H1 (cell line): ENCODE data around the gene ARRDC1. TPM values are rescaled to one million over a fixed set of nuclear protein-coding genes. Genes with fewer than 3 reads are reported as not detected.

Experiments
- CTCF ChIA-PET: fragments of 300-600 bp; sonication (Branson Sonifier 250); formaldehyde crosslinking; loops from one replicate; lab custom pipeline; 2021; ENCODE audit not compliant: partially characterized antibody; lab: Charles Lee
- POLR2A ChIA-PET: fragments of 300-600 bp; sonication (Branson Sonifier 250); formaldehyde crosslinking; loops from one replicate; lab custom pipeline; 2021; ENCODE audit warnings: inconsistent platforms; ENCODE audit not compliant: partially characterized antibody; lab: Charles Lee
- DNase-seq, 2 experiments: peaks; one replicate each; pipeline versions ENCODE4 v3.0.0 to v3.0.0-alpha.2; 2010 to 2022; ENCODE audit warnings: low spot score in 2 of 2, low read depth in 1 of 2, mixed read lengths in 1 of 2
- FAIRE-seq: peaks from 2 replicates; lab custom pipeline; 2011; peaks lifted over from hg19 to GRCh38; lab: Jason Lieb, UNC
- H2AFZ ChIP-seq: 2 replicates; pipeline ENCODE4 v1.8.1; 2012; ENCODE audit warnings: low read length, inconsistent platforms
- H2AK5ac ChIP-seq: 2 replicates; pipeline ENCODE4 v1.6.1; 2013; ENCODE audit warnings: low read depth, low read length
- H2BK120ac ChIP-seq: replicated peaks from 2 replicates; pipeline ENCODE3; 2013; ENCODE audit warnings: low read depth, low read length, inconsistent platforms
- H2BK12ac ChIP-seq: 2 replicates; pipeline ENCODE4 v1.6.1; 2013; ENCODE audit warnings: low read depth, low read length
- H2BK15ac ChIP-seq: 2 replicates; pipeline ENCODE4 v1.6.1; 2013; ENCODE audit warnings: low read length
- H2BK20ac ChIP-seq: 2 replicates; pipeline ENCODE4 v1.6.1; 2013; ENCODE audit warnings: low read length
- H2BK5ac ChIP-seq: 2 replicates; pipeline ENCODE4 v1.6.1; 2013; ENCODE audit warnings: low read depth, low read length
- H3K14ac ChIP-seq: 2 replicates; pipeline ENCODE4 v1.6.1; 2013; ENCODE audit warnings: inconsistent platforms; ENCODE audit not compliant: insufficient read length
- H3K18ac ChIP-seq: 2 replicates; pipeline ENCODE4 v1.6.1; 2013; ENCODE audit warnings: low read length; ENCODE audit errors: extremely low read depth
- H3K23ac ChIP-seq: 2 replicates; pipeline ENCODE4 v1.6.1; 2013; ENCODE audit warnings: inconsistent platforms; ENCODE audit not compliant: insufficient read length
- H3K23me2 ChIP-seq: 2 replicates; pipeline ENCODE4 v1.6.1; 2013; ENCODE audit warnings: low read depth, low read length
- H3K27ac ChIP-seq: 2 replicates; pipeline ENCODE4 v1.6.1; 2011; ENCODE audit warnings: low read depth, low read length, inconsistent platforms
- H3K27me3 ChIP-seq, 4 experiments: replicated peaks in 1 of 4; 1 replicate in 1 of 4; 2 replicates in 3 of 4; pipeline versions ENCODE4 v1.6.1 to v1.8.1; 2011 to 2013; ENCODE audit warnings: low read length in 3 of 4, mild to moderate bottlenecking in 3 of 4, inconsistent platforms in 2 of 4, mixed read lengths in 2 of 4, moderate library complexity in 1 of 4; ENCODE audit not compliant: control insufficient read depth in 3 of 4, insufficient read depth in 3 of 4; ENCODE audit errors: extremely low read depth in 1 of 4
- H3K36me3 ChIP-seq, 4 experiments: 2 replicates each; pipeline versions ENCODE4 v1.6.1 to v1.8.1; 2011 to 2013; ENCODE audit warnings: mild to moderate bottlenecking in 4 of 4, low read length in 3 of 4, moderate library complexity in 2 of 4, control low read depth in 1 of 4, inconsistent platforms in 1 of 4; ENCODE audit not compliant: insufficient read depth in 4 of 4, control insufficient read depth in 2 of 4
- H3K4ac ChIP-seq: replicated peaks from 2 replicates; pipeline ENCODE3; 2013; ENCODE audit warnings: low read length, low read depth, mixed read lengths, inconsistent platforms; ENCODE audit not compliant: insufficient read length
- H3K4me1 ChIP-seq, 4 experiments: replicated peaks in 1 of 4; 1 replicate in 1 of 4; 2 replicates in 3 of 4; pipeline versions ENCODE4 v1.6.1 to v1.8.1; 2011 to 2013; ENCODE audit warnings: low read length in 3 of 4, inconsistent platforms in 2 of 4, mixed read lengths in 1 of 4; ENCODE audit not compliant: insufficient read depth in 4 of 4, control insufficient read depth in 3 of 4
- H3K4me2 ChIP-seq, 2 experiments: 2 replicates each; pipeline versions ENCODE4 v1.6.1 to v1.8.1; 2011 to 2013; ENCODE audit warnings: low read depth in 2 of 2, low read length in 2 of 2, control low read depth in 1 of 2, inconsistent platforms in 1 of 2, mild to moderate bottlenecking in 1 of 2; ENCODE audit not compliant: insufficient read depth in 1 of 2
- H3K4me3 ChIP-seq, 4 experiments: fragments of 200-600, 300-600 bp in 1 of 4; sonication (generic), shearing (Covaris generic), sonication (Bioruptor Twin) in 1 of 4; 2 replicates each; pipeline versions ENCODE4 v1.5.1 to v1.8.1; 2011 to 2016; ENCODE audit warnings: low read length in 4 of 4, low read depth in 3 of 4, control low read depth in 2 of 4, inconsistent platforms in 2 of 4, mild to moderate bottlenecking in 2 of 4, mixed read lengths in 1 of 4, moderate library complexity in 1 of 4; ENCODE audit not compliant: insufficient read depth in 2 of 4; ENCODE audit errors: extremely low read depth in 1 of 4
- H3K56ac ChIP-seq: replicated peaks from 2 replicates; pipeline ENCODE3; 2013; ENCODE audit warnings: low read depth, mild to moderate bottlenecking, mixed read lengths, low read length, inconsistent platforms; ENCODE audit not compliant: insufficient read length
- H3K79me1 ChIP-seq: 2 replicates; pipeline ENCODE4 v1.6.1; 2013; ENCODE audit warnings: low read depth, low read length, control low read depth
- H3K79me2 ChIP-seq, 2 experiments: 2 replicates each; pipeline versions ENCODE4 v1.6.1 to v1.8.1; 2012 to 2013; ENCODE audit warnings: low read length in 2 of 2, mild to moderate bottlenecking in 2 of 2, inconsistent platforms in 1 of 2; ENCODE audit not compliant: insufficient read depth in 2 of 2, control insufficient read depth in 1 of 2
- H3K9ac ChIP-seq, 4 experiments: replicated peaks in 1 of 4; 1 replicate in 1 of 4; 2 replicates in 3 of 4; pipeline versions ENCODE4 v1.6.1 to v1.8.1; 2011 to 2013; ENCODE audit warnings: low read depth in 3 of 4, low read length in 3 of 4, control low read depth in 2 of 4, mild to moderate bottlenecking in 2 of 4, moderate library complexity in 2 of 4, inconsistent platforms in 1 of 4; ENCODE audit errors: extremely low read depth in 1 of 4
- H3K9me3 ChIP-seq, 2 experiments: 2 replicates each; pipeline versions ENCODE4 v1.6.1 to v1.8.1; 2012 to 2013; ENCODE audit warnings: mild to moderate bottlenecking in 2 of 2, moderate library complexity in 2 of 2, control low read depth in 1 of 2, inconsistent platforms in 1 of 2, low read depth in 1 of 2, low read length in 1 of 2, mixed read lengths in 1 of 2; ENCODE audit not compliant: insufficient read depth in 2 of 2
- H4K20me1 ChIP-seq, 2 experiments: replicated peaks in 1 of 2; 2 replicates each; pipeline versions ENCODE3 to v1.8.1; 2011 to 2013; ENCODE audit warnings: inconsistent platforms in 2 of 2, low read length in 2 of 2, mild to moderate bottlenecking in 1 of 2; ENCODE audit not compliant: insufficient read depth in 2 of 2, control insufficient read depth in 1 of 2
- H4K5ac ChIP-seq: 2 replicates; pipeline ENCODE4 v1.6.1; 2013; ENCODE audit warnings: low read length, low read depth, mixed read lengths, inconsistent platforms; ENCODE audit not compliant: insufficient read length
- H4K8ac ChIP-seq: 2 replicates; pipeline ENCODE4 v1.8.0; 2013; ENCODE audit warnings: mild to moderate bottlenecking, moderate library complexity, low read length, inconsistent platforms; ENCODE audit not compliant: insufficient read depth; ENCODE audit errors: extremely low read depth
- H4K91ac ChIP-seq: replicated peaks from 2 replicates; pipeline ENCODE3; 2013; ENCODE audit warnings: low read length, mixed read lengths, inconsistent platforms; ENCODE audit not compliant: insufficient read length
- ASH2L ChIP-seq: fragments of 200-600, 300-600 bp; sonication (generic); IDR thresholded peaks from one replicate; pipeline ENCODE4 v1.7.1; 2017; ENCODE audit warnings: low read length
- BRCA1 ChIP-seq: IDR thresholded peaks from 2 replicates; pipeline ENCODE4 v1.6.1; 2012; ENCODE audit warnings: low read depth, low read length, improper control_type of control experiment
- PHF8 ChIP-seq: fragments of 200-600 bp; sonication (generic); conservative IDR thresholded peaks from 2 replicates; pipeline ENCODE4 v1.7.1; 2012; ENCODE audit warnings: low read depth, mild to moderate bottlenecking, inconsistent platforms, low read length, moderate library complexity
- POLR2AphosphoS5 ChIP-seq: IDR thresholded peaks from 2 replicates; pipeline ENCODE4 v1.6.1; 2011; ENCODE audit warnings: low read depth, low read length
- RNF2 ChIP-seq: fragments of 200-900, 300-1000 bp; sonication (generic); IDR thresholded peaks from 2 replicates; pipeline ENCODE4 v1.7.1; 2016; ENCODE audit warnings: borderline replicate concordance, low read depth, mild to moderate bottlenecking, antibody characterized with exemption, low read length; ENCODE audit not compliant: poor library complexity, severe bottlenecking; ENCODE audit errors: missing control alignments
- SIX5 ChIP-seq: IDR thresholded peaks from 2 replicates; pipeline ENCODE4 v1.6.1; 2011; ENCODE audit warnings: mild to moderate bottlenecking, low read depth, low read length
- TAF1 ChIP-seq: IDR thresholded peaks from 2 replicates; pipeline ENCODE4 v1.6.1; 2011; ENCODE audit warnings: mild to moderate bottlenecking, low read depth, low read length
- USF2 ChIP-seq: IDR thresholded peaks from 2 replicates; pipeline ENCODE4 v1.6.1; 2011; ENCODE audit warnings: low read length, improper control_type of control experiment
- YY1 ChIP-seq: IDR thresholded peaks from 2 replicates; pipeline ENCODE4 v1.6.1; 2011; ENCODE audit warnings: low read depth, mild to moderate bottlenecking, low read length
- WGBS, 2 experiments: shearing (Covaris generic) in 1 of 2; methylation state at CpG; one replicate each; pipeline versions ENCODE4 v1.1.6 to v1.1.7; 2013 to 2015; ENCODE audit warnings: low lambda C conversion rate in 2 of 2, mixed read lengths in 2 of 2, inconsistent platforms in 1 of 2, low coverage in 1 of 2, missing lambda C conversion rate in 1 of 2; ENCODE audit not compliant: insufficient replicate concordance in 2 of 2, insufficient coverage in 1 of 2, insufficient read length in 1 of 2; ENCODE audit errors: extremely low coverage in 1 of 2, missing lambda C conversion rate in 1 of 2; 5-methylcytosine and 5-hydroxymethylcytosine counted together
- polyA plus RNA-seq, 7 experiments: library from polyadenylated mRNA; depleted of rRNA in 3 of 7; stranded (reverse) in 5 of 7; unstranded in 2 of 7; fragments of >200 nt in 5 of 7; fragments of 200-250 nt in 2 of 7; gene quantifications; 1 replicate in 5 of 7; 2 replicates in 1 of 7; 4 replicates in 1 of 7; pipeline versions ENCODE4 v1.2.1 to v1.2.3, GENCODE V29; 2011 to 2013; ENCODE audit warnings: missing spikeins in 2 of 7, mixed read lengths in 2 of 7
- total RNA-seq: library from RNA; stranded (reverse); fragmentation: NEBNext Ultra II Directional; extraction: Animal tissue kit (Norgen Biotek cat#: 25700); gene quantifications from 2 replicates; pipeline ENCODE4 v1.2.1, GENCODE V29; 2021

Gene ARRDC1
- total and polyA plus RNA-seq, 2 of the 8 experiments (the other 6 are each of a cell fraction or from before 2014, with no cell fraction given), result 22.0 to 58.4 TPM

GRCh38 chr9:137638680-137639079 is 33.2 kb downstream of the ARRDC1 start:
- POLR2A ChIA-PET, result interaction anchor here (1.7 kb wide), 1 partner anchor 28 kb away, joined by 4 read pairs; no protein-coding TSS in a partner anchor

More at GRCh38 chr9:137638680-137639079, 33.2 kb downstream of the ARRDC1 start:
- no peak overlapping the region for H4K5ac ChIP-seq
- no peak overlapping the region for H2AK5ac ChIP-seq
- H4K8ac ChIP-seq, result no peak overlapping the region
- peaks cover 4 to 18% of the 10 kb centered on the region in 2 experiments for H4K20me1 ChIP-seq
- FAIRE-seq (no peak), DNase-seq (no peak)
- H3K4me2 ChIP-seq, result no peak overlapping the region
- H3K4me1 ChIP-seq, result peaks cover 0 to 2% (median 0%) of the 10 kb centered on the region in 4 experiments; a peak in 1 of 7 replicates
- H3K14ac ChIP-seq, result no peak overlapping the region
- CTCF ChIA-PET, result no interaction called here
- WGBS, 2 experiments, result 91% methylated on average over 6 of the region's 6 CpGs; no CpG with 5 or more reads in 1 of the 2 experiments
- H2BK120ac ChIP-seq, result no peak overlapping the region
- peaks cover 0 to 7% (median 0%) of the 10 kb centered on the region in 4 experiments; a peak in 2 of 8 replicates for H3K36me3 ChIP-seq
- no peak overlapping the region for H3K23ac ChIP-seq
- no peak overlapping the region for H3K4ac ChIP-seq
- no peak overlapping the region for H2BK5ac ChIP-seq
- H3K27me3 ChIP-seq, result no peaks in the 10 kb centered on the region
- no peak overlapping the region for H4K91ac ChIP-seq
- H2BK20ac ChIP-seq, result no peak overlapping the region
- no peak overlapping the region for H2BK12ac ChIP-seq
- H2AFZ ChIP-seq, result no peak overlapping the region
- no peaks in the 10 kb centered on the region for H3K23me2 ChIP-seq
- H3K56ac ChIP-seq, result no peak overlapping the region
- no peaks in the 10 kb centered on the region for H3K9me3 ChIP-seq
- TF ChIP-seq ASH2L (no peak), PHF8 (no peak), BRCA1 (no peak), USF2 (no peak), TAF1 (no peak), POLR2AphosphoS5 (no peak), YY1 (no peak), SIX5 (no peak), RNF2 (no peak)
- H3K4me3 ChIP-seq, result no peak overlapping the region
- H3K79me1 ChIP-seq, result peaks cover 17% of the 10 kb centered on the region
- H3K9ac ChIP-seq, result no peak overlapping the region
- H3K18ac ChIP-seq, result no peak overlapping the region
- no peak overlapping the region for H2BK15ac ChIP-seq
- peaks cover 19 to 95% of the 10 kb centered on the region in 2 experiments for H3K79me2 ChIP-seq
- no peak overlapping the region for H3K27ac ChIP-seq
